Lung (tissue), 12 donors: Measurements from ENCODE around the gene KAT8. TPM values are rescaled to one million over a fixed set of nuclear protein-coding genes. Genes with fewer than 3 reads are reported as not detected.
"Not testable (repeated sequence)": the region's sequence is repeated elsewhere in the genome, so short reads cannot be mapped to it uniquely, and the experiment has no call there.

Source experiments
- ATAC-seq: fragments of 200-7000 bp; cut with Tn5 transposase; one replicate; pipeline ENCODE4 v1.9.1; 2020; ENCODE audit warnings: moderate number of reproducible peaks; ENCODE audit not compliant: insufficient read depth, low FRiP score
- DNase-seq, 3 donors: peaks; one replicate each; pipeline ENCODE4 v3.0.0-alpha.2; 2013 to 2017
- H3K27ac ChIP-seq, 2 donors: one replicate each; pipeline ENCODE4 v1.5.1; 2013; ENCODE audit warnings: mild to moderate bottlenecking in 2 of 2, moderate library complexity in 2 of 2, control low read depth in 1 of 2, inconsistent platforms in 1 of 2, low read depth in 1 of 2, low read length in 1 of 2
- H3K27me3 ChIP-seq, 3 donors: one replicate each; pipeline ENCODE4 v1.5.1; 2013; ENCODE audit warnings: low read length in 2 of 3; ENCODE audit not compliant: control insufficient read depth in 3 of 3, insufficient read depth in 3 of 3
- H3K36me3 ChIP-seq, 4 donors: one replicate each; pipeline ENCODE4 v1.5.1; 2013; ENCODE audit warnings: low read length in 4 of 4, mild to moderate bottlenecking in 1 of 4, moderate library complexity in 1 of 4; ENCODE audit not compliant: control insufficient read depth in 4 of 4, insufficient read depth in 4 of 4
- H3K4me1 ChIP-seq, 5 donors: one replicate each; pipeline ENCODE4 v1.5.1; 2013; ENCODE audit warnings: low read length in 5 of 5, mild to moderate bottlenecking in 2 of 5, moderate library complexity in 1 of 5; ENCODE audit not compliant: control insufficient read depth in 5 of 5, insufficient read depth in 5 of 5
- H3K4me3 ChIP-seq: one replicate; pipeline ENCODE4 v1.5.1; 2013; ENCODE audit warnings: mild to moderate bottlenecking, control low read depth, moderate library complexity
- H3K9ac ChIP-seq, 2 donors: one replicate each; pipeline ENCODE4 v1.5.1; 2013; ENCODE audit warnings: low read length in 2 of 2, control low read depth in 1 of 2; ENCODE audit not compliant: insufficient read depth in 1 of 2
- H3K9me3 ChIP-seq, 4 donors: one replicate each; pipeline ENCODE4 v1.5.1; 2013; ENCODE audit warnings: low read length in 3 of 4, mild to moderate bottlenecking in 1 of 4, moderate library complexity in 1 of 4; ENCODE audit not compliant: control insufficient read depth in 4 of 4, insufficient read depth in 3 of 4
- WGBS, 2 donors: extraction: QIAGEN DNeasy Blood & Tissue Kit; methylation state at CpG; one replicate each; pipeline ENCODE4 v1.1.7; 2013; 5-methylcytosine and 5-hydroxymethylcytosine counted together
- polyA plus RNA-seq, 2 donors: library from polyadenylated mRNA; stranded (reverse); fragments of 200-250 nt; gene quantifications; one replicate each; pipeline ENCODE4 v1.2.1, GENCODE V29; 2013
- total RNA-seq, 2 donors: library from RNA; depleted of rRNA in 1 of 2; stranded (reverse); fragments of >200 nt in 1 of 2; gene quantifications; one replicate each; pipeline ENCODE4 v1.2.1, GENCODE V29; 2014 to 2021
- TF ChIP-seq, protein P1 (sequence below): IDR thresholded peaks from 2 replicates; pipeline ENCODE4 v1.5.1; 2012; ENCODE audit warnings: mild to moderate bottlenecking; ENCODE audit errors: control extremely low read depth, extremely low read depth
- donor health status: control.
- donor health status: control.
- donor health status: Bipolar disorder and iron deficiency.
- donor health status: healthy.
- donor health status: DM: yes; HTN: yes; CAD: no.

Gene KAT8
- total and polyA plus RNA-seq, 4 donors: 53.0 to 73.2 (median 60.8) TPM

DNA sequence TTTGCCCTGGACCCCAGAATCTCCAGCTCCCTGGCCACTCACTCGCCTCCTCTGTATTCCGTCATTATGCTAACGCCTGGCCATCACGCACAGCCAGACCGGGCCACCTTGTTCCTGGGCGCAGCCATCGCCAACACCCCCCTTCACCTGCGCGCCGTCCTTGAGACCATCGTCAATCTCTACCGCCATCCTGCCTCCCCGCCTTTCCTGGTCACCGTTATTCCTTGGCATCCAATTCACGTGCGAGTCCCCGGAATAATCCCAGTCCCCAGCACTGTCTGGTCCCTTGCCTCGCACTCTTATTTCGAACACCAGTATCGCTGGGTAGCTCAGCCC is 23.4 kb upstream of the KAT8 start:
- Histone ChIP-seq H3K9ac (peak overlapping the region; percentile 58 to 73), H3K27me3 (no peaks in the 10 kb centered on the region), H3K36me3 (peaks cover 0 to 10% (median 2%) of the 10 kb centered on the region in 4 donors), H3K9me3 (no peaks in the 10 kb centered on the region), H3K4me3 (peak overlapping the region; percentile 74), H3K27ac (peak overlapping the region; percentile 80 to 86), H3K4me1 (peaks cover 0 to 4% (median 3%) of the 10 kb centered on the region in 5 donors)
- peak in 2 of 3 donors; percentile 23 to 38 for DNase-seq
- ATAC-seq: no peak
- TF ChIP-seq, protein P1, sequence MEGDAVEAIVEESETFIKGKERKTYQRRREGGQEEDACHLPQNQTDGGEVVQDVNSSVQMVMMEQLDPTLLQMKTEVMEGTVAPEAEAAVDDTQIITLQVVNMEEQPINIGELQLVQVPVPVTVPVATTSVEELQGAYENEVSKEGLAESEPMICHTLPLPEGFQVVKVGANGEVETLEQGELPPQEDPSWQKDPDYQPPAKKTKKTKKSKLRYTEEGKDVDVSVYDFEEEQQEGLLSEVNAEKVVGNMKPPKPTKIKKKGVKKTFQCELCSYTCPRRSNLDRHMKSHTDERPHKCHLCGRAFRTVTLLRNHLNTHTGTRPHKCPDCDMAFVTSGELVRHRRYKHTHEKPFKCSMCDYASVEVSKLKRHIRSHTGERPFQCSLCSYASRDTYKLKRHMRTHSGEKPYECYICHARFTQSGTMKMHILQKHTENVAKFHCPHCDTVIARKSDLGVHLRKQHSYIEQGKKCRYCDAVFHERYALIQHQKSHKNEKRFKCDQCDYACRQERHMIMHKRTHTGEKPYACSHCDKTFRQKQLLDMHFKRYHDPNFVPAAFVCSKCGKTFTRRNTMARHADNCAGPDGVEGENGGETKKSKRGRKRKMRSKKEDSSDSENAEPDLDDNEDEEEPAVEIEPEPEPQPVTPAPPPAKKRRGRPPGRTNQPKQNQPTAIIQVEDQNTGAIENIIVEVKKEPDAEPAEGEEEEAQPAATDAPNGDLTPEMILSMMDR: no peak
- WGBS, 2 donors: 1 to 2% methylated on average over 20 of the region's 20 CpGs

- ATAC-seq (peak; percentile 95), DNase-seq (peak; percentile 93 to 95 (median 94))
- no peaks in the 10 kb centered on the region for H3K27me3 ChIP-seq
- H3K36me3 ChIP-seq: peaks cover 0 to 7% (median 2%) of the 10 kb centered on the region in 4 donors
- H3K4me1 ChIP-seq: peaks cover 0 to 4% (median 3%) of the 10 kb centered on the region in 5 donors
- TF ChIP-seq, protein P1: no peak
- H3K27ac ChIP-seq: peak within 1 kb of the TSS; percentile 80 to 86
- H3K9ac ChIP-seq: peak within 1 kb of the TSS; percentile 58 to 73
- peak within 1 kb of the TSS; percentile 74 for H3K4me3 ChIP-seq
- 0% methylated on average over 62 to 69 of the region's 69 CpGs for WGBS, 2 donors
- no peaks in the 10 kb centered on the region for H3K9me3 ChIP-seq
Measured at GRCh38 chr16:31094424-31095120, 22.9 kb upstream of the KAT8 start, which contains the start of gene VKORC1. Gene VKORC1 (minus strand): TSS chr16:31094797. CDS start chr16:31094729, 68 bp downstream.

- TF ChIP-seq, protein P1: no peak
- H3K27me3 ChIP-seq: no peaks in the 10 kb centered on the region
- H3K36me3 ChIP-seq: no peaks in the 10 kb centered on the region
- ATAC-seq (no peak), DNase-seq (no peak)
- no peak overlapping the region for H3K4me3 ChIP-seq
- no peaks in the 10 kb centered on the region for H3K9me3 ChIP-seq
- no peaks in the 10 kb centered on the region for H3K4me1 ChIP-seq
- WGBS, 2 donors: 63 to 84% methylated on average over 4 of the region's 4 CpGs
- no peak overlapping the region for H3K27ac ChIP-seq
- H3K9ac ChIP-seq: no peak overlapping the region
Measured at GRCh38 chr16:31099860-31100638, 17.4 kb upstream of the KAT8 start.

GRCh38 chr16:31100876-31101641 is 16.4 kb upstream of the KAT8 start:
- not testable (repeated sequence) for H3K27ac ChIP-seq, H3K4me3 ChIP-seq, DNase-seq, H3K4me1 ChIP-seq, H3K27me3 ChIP-seq, H3K9me3 ChIP-seq, H3K9ac ChIP-seq, H3K36me3 ChIP-seq, ATAC-seq
- WGBS, 2 donors: 82 to 88% methylated on average over 13 of the region's 13 CpGs
